Breast epithelium (tissue), 3 donors: ENCODE measurements around the gene METTL9.

Source experiments
- POLR2A ChIP-seq: fragments of 450-650 bp; IDR thresholded peaks from one replicate; pipeline ENCODE4 v1.6.1; 2016; ENCODE audit warnings: antibody characterized with exemption, mild to moderate bottlenecking, moderate library complexity
- POLR2AphosphoS5 ChIP-seq, 3 donors: sonication (generic); formaldehyde crosslinking; IDR thresholded peaks; one replicate each; pipeline ENCODE4 v1.6.1; 2017; ENCODE audit warnings: antibody characterized with exemption in 3 of 3

DNA sequence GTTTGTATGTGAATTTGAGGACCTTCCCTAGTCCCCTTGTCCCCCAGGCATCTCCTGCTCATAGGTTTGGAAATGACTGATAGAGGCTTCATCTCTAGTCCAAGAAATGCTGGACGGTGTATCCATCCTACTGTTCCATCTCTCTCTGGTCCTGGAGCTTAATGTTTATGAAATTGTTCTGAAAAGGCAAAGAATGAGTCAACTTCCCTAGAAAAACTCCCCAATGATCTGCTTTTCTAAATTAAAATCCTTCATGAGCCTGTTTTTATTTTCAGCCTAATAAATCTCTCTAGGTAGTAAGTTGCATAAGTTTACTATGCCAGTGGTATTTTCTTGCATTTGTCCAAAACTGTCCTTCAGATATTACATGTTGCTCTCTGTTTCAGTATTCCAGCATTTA lies 55.1 kb downstream of the METTL9 start:
- no peak for TF ChIP-seq POLR2AphosphoS5 (IDR thresholded peaks at IDR 0.05)
- TF ChIP-seq POLR2A: no peak
